Stimulated activated CD8-positive, alpha-beta memory T cell treated with anti-CD3 and anti-CD28 coated beads, Interleukin-15, amount 100 ng/mL, for 48 hours (primary cell): ENCODE results near the gene CDH13.

ENCODE experiments used
- DNase-seq, 2 donors: peaks; one replicate each; pipeline ENCODE4 v3.0.0-alpha.2; 2020; ENCODE audit warnings: low read depth in 2 of 2

Gene CDH13

DNA sequence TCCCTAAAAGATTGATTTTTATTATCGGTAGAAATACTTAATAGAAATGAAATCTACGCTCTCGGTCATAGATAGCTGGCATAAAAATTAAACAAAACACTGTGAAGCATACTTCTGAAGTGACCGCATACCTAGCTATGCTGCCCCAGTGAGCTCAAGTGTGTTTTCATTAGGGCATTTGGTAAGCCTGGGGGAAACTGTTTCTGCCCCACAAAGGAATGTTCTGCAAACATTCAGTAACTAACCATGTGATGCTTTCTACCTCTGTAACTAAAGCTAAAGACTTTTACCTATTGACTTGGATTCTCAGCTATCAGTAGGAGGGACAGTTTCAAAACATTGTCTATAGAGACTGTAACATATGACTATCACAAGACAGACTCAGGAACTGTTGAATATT is 1087.5 kb downstream of the CDH13 start:
- DNase-seq: no peak

DNA sequence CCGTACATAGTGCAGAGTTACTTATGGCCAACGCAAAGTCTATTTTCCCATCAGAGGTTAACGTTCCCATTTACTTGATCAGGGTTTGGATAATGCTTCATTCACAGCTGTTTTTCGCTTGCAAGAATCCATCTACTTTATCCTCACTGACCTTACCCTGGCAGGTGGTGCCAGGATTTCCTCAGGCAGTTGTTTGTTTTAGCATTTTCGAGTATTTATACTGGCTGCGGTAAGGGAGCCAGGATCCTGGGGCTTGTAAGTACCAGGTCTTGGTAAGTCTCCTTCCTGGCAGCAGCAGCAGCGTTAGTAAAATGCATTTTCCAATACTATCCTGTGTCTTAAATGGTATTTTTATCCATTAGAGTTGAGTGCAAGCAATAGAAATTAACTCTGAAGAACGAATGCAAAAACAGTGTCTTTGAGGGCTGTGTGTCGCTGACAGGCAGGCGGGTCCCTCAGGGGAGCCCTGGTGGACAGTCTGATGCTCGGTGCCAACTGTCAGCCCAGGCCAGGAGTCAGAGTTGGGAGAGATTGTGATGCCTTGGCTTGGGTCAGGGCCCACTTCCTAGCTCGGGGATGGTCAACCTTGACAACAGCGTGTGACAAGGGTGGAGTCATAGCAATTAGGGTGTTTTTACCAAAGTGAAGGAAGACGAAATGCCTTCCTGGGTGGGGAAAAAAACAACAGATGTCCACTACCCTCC is 1088.6 kb downstream of the CDH13 start:
- no peak for DNase-seq

DNA sequence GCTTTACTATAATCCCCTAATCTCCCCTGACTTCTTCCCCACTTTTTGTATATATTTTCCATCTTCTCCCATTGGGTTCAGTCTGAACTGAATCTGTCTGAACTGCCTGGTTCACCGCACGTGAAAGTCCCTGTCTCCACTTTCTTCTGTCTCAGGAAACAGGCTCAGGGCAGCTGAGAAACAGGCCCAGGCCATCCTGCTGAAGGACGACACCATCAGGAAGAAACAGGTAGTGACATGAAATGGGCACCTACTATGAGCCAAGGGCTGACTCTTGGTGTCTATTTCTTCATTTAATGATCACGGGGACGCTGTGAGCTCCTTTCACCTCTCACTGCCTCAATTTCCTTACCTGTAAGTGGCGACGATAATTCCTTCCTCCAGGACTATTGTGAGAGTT is 1090.5 kb downstream of the CDH13 start:
- no peak for DNase-seq

DNA sequence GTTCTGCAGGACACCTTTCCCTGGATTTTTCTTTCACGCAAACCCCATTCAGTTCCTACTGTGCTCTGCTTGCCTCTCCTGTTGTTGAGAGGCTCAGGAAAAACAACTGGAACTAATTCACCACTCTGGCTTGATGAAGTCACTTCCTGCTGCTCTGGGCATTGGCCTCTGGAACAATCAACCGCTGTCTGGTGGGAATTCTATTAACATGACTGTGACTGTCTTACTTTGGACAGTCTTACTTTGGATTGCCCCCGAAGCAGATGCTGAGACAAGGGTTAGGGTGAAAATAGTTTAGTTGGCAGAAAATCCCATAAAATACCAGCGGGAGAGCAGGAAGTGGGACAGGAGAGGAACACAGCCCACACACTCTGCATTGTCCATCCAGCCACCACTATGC is 1091.0 kb downstream of the CDH13 start:
- DNase-seq: no peak

DNA sequence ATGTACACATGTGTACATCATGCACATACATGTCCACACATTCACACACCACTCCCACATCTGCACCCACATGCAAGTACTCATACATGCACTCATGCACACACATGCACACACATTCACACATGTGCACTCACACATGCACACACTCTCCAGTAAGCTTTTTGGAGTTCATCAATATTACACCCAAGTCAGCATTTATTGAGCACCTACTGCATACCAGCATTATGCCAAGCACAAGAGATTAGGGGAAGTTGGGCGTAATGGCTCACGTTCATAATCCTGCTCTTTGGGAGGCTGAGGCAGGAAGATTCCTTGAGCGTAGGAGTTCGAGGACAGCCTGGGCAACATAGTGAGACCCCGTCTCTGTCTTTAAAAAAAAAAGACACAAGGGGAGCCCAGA is 1093.4 kb downstream of the CDH13 start:
- no peak for DNase-seq

DNA sequence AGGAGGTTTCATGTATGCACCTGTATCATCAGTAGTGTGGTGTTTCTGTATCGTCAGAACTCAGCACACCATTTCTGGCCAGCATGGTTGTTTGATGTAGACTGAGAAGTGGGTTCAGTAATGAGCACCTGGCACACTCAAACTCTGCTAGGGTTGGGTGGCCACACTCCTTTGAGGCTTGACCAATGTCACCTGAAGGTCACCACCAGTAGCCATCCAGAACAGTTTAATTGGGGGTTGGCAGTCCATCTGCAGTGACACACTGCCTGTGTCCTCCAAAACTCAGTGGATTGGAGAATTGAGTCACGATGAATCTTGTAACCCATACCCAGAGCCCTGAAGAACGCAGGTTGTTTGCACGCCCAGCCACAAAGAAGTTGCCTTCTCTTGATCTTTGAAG is 1094.2 kb downstream of the CDH13 start:
- DNase-seq: no peak

DNA sequence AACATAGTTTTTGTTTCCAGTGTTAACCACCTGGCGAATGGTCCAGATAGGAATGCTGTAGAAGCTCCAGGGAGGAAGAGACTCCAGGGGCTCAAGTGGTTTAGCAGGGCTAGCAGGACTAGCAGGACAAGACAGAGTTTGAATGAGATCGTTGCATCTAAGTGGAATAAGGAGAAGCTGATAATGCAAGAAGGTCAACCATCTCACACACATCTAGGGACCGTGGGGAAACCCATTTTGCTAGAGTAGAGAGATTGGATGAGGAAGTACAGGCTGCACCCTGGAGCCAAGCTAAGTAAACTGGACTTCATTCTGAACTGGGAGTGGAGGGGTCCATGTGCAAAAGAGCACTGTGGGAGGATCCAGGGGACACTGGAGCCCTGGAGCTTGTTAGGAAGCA is 1094.9 kb downstream of the CDH13 start:
- no peak for DNase-seq

DNA sequence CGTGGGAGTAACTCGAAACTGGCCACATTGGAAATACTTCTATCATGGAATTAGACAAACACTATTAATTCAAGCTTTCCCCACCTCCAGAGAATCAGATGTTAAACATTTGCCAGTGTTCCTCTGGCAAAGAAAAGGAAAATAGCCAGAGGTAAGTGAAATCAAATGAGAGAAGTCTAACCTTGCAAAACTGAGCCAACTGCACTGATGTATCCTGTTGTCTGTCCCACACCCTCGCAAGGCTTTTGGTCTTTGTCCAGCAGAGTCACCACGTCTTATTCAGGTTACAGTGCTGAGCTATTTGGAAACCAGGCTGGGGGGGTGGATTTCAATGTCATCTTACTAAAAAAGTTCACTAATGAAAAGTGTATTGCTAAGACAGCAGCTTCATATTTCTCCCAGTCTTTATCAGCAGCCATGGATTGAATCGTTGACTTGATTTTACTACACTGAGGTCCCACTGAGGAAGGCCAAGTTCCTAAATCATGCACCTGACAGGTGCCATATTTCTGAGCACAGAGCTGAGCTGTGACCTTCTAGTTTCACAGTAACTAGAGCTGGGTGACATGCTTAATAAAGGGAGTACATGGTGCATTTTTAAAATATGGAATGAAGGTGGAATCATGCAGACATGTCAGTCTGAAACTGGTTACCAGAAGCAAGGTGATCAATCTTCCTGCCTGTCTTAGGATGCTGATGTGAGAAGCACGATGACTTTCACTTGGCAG is 1095.9 kb downstream of the CDH13 start:
- no peak for DNase-seq

DNA sequence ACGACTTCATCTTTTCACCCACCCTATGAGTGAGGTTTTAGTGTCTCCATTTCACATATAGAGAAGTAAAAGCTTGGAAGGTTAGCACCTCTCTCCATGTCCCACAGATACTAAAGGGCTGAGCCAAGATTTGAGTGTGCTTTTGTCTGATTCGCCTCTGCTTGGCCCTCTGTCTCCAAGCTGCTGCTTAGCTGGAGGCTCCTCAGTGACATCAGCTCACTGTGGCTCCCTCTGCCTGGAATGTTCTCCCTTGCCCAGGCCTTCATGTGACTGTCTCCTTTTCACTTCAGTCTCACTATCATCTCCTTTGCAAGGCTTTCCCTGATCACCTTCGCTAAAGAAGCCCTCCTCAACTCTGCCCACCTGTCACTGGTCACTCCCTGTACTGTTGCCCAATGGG is 1096.5 kb downstream of the CDH13 start:
- no peak for DNase-seq

DNA sequence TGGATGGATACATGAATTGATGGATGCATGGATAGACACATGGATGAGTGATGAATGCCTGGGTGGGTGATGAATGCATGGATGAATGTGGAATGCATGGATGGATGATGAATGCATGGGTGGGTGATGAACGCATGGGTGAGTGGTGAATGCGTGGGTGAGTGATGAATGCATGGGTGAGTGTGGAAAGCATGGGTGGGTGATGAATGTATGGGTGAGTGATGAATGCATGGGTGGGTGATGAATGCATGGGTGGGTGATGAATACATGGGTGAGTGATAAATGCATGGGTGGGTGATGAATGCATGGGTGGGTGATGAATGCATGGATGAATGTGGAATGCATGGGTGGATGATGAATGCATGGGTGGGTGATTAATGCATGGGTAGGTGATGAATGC is 1097.1 kb downstream of the CDH13 start:
- no peak for DNase-seq

DNA sequence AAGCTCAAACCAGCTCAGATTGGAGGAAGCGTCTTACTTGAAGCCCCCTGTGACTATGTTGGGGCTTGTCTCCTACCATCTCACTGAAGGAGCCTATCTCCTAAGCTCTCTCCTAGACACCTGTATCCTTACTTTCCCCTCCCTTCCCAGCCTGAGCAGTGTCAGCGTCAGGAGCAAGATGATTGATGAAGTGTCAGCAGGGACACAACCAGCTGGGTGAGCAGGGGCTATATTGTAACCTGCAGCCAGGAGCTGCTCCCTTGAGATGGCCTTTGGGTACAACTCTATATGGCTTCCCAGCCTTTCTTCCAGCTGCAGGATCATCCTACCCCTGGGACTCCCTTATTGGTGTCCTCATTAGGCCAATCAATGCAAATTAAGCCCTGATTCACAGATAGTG is 1097.8 kb downstream of the CDH13 start:
- no peak for DNase-seq

DNA sequence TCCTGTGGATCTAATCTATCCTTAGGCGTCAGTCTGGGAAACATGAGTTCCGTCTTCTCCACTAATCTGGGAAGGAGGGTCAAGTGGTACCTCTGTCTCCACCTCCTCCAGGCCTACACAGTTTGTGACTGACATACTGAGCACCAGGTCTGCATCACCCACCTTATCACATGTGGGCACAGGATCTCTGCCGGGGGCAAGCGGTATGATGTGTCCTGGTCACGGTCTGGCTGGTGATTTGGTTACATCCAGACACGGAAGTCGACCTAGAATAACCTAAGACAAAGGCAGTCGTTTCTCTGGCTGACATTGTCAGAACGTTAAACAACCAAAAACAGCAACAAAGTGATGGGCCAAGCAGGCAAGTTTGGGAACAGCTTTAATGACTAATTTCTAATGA is 1098.5 kb downstream of the CDH13 start:
- DNase-seq: no peak

DNA sequence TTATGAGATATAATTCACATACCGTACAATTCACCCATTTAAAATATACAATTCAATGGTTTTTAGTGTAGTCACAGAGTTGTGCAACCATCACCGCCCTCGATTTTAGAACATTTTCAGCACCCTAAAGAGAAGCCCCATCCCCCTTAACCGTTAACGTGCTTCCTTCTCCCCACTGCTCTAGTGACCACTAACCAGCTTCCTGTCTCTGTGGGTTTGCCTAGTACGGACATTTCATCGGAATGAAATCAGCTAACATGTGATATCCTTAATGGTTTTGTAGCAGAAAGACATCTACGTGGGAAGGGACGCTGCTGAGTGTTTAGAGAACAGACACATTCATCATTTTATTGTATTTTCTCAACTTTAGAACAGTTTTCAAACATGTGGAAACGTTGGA is 1100.2 kb downstream of the CDH13 start:
- no peak for DNase-seq

DNA sequence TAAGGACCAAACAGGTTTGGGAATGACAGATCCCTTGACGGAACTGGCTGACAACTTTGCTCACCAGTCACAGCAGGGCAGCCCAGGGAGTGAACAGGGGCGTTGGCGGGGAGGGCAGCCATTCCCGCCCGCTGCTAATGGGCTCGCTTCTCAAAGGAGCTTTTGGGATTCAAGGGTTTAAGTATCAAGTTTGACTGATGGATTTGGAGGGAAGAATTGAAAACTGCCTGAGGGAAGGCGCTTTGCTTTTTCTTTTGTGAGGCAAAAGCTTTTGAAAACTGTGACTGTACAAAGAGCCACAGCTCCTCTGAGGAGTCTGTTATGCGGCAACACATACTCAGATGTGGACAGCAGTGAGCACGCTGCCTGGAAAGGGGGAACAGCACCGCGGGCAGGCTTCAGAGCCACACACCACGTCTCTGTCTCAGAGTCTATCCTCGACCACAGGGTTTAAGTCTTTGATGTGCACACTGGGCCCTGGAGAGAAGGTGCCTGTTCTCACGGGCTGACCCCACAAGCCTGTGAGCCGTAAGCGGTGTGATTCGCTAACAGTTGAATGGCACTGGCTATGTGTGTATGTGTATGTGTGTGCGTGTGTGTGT is 1101.1 kb downstream of the CDH13 start:
- DNase-seq: no peak

DNA sequence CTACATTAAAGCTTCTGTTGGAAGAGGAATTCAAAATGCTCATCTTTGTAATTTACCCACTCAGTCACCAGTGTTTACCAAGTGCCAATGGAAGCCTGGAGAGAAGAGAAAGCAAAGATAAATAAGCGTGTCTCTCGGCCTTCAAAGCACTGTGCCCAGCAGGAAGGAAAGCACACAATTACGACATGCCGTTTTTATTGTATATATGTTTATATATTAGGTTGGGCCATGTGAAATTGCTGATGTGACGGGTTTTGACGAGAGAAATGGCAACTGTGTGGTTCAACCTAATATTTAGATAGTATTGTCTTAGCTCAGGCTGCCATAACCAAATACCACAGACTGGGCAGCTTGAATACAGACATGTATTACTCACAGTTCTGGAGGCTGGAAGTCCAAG is 1101.7 kb downstream of the CDH13 start:
- DNase-seq: no peak

DNA sequence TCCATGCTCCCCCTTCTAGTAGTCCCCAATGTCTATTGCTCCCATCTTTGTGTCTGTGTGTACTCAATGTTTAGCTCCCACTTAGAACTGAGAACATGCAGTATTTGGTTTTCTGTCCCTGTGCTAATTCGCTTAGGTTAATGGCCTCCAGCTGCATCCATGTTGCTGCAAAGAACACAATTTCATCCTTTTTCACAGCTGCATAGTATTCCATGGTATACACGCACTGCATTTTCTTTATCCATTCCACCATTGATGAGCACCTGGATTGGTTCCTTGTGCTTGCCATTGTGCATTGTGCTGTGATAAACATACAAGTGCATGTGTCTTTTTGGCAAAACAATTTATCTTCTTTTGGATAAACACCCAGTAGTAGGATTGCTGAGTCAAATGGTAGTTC is 1104.0 kb downstream of the CDH13 start:
- no peak for DNase-seq

DNA sequence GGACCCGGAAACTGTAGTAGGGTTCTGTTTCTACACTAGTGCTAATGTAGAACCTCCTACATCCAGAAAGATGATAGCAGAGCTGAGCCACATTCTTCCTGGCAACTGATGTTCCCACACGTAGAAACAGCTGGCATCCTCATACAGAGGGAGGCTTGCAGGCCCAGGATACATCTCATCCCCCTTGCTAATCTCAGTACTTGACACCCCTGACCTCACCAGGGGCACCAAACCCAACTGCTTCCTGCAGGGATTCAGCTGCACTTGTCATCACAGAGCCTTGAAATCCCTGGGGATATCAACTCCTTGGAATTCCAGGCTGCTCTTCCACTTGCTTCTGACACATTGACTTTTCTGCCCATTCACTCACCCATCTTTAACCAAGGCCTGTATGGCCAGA is 1105.8 kb downstream of the CDH13 start:
- DNase-seq: no peak

DNA sequence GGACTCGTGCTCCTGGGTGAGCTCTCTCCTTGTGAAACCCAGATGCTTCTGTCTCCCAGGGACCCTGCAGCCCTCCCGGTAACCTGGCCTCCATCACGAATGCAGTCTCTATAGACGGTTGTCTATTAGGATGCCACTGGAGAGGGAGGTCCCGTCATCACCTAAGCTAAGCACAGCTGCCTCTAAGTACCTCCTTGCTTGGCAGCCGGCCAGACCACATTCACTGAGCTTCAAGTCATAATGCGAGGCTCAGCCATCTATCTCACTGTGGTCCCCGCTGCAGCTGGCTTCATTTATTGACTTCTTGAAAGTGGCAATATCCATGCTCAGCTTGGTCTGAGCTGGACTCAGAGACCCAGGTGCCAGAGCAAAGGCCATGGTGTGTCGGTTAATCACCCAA is 1106.5 kb downstream of the CDH13 start:
- no peak for DNase-seq

DNA sequence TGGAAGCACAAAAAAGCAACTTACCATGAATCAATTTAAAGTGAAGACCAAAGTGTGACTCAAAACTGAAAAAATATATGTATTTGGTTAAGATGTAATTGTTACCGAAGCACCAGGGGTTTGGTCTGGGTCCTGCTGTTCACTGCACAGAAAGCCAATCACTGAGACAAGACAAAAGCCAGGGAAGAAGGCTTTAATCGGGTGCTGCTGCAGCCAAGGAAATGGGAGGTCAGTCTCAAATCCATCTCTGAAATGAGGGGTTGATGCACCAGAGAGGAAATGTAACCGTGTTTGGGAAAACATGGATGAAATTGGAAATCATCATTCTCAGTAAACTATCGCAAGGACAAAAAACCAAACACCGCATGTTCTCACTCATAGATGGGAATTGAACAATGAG is 1107.4 kb downstream of the CDH13 start:
- no peak for DNase-seq

DNA sequence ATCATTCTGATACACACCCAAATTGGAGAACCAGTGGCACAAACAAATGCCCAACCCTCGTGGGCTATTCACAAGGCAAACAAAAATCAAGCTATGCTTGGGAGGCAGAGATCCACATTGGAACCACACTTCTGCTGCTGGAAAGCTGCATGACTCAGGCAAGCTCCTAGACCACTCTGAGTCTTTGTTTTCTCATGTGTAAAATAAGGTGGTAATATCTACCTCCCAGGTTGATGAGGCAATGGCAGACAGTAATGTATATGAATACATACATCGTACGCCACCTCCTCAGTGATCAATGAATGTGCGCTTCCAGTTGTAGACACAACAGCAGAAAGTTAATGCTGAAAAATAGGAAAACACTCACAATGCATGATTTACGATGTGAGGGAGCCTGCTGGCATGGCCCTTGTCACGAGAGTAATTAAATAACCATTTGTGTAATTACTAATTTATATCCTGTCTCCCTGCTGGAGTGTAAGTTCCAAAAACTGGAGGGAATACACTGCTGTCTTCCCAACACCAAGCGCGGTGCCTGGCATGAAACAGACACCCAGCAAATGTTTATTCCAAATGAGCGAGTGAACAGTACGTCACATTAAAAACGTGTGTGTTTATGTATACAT is 1111.1 kb downstream of the CDH13 start:
- no peak for DNase-seq

DNA sequence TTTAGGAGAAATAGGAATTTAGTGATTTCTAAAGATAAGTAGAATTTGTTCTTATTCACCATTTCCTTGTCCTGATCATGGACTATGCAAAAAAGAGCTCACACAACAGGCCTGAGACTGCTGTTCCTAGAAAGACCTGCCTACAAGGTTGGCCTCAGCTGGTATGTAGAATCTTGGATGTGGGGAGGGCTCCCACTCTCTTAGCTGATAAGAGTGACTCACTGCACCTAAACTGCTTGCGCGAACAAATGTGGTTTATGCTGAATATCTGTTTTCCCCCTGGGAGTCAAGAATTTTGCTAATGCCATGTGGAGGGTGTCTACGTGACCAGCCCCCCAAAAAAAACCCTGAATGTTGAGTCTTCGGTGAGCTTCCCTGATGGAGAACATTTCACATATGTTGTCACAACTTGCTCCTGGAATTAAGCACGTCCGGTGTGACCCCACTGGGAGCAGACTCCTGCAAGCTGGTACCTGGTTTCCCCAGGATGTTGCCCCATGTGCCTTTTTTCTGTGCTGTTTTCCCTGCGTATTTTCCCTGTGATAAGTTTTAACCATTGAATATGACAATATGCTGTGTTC is 1112.2 kb downstream of the CDH13 start:
- no peak for DNase-seq

DNA sequence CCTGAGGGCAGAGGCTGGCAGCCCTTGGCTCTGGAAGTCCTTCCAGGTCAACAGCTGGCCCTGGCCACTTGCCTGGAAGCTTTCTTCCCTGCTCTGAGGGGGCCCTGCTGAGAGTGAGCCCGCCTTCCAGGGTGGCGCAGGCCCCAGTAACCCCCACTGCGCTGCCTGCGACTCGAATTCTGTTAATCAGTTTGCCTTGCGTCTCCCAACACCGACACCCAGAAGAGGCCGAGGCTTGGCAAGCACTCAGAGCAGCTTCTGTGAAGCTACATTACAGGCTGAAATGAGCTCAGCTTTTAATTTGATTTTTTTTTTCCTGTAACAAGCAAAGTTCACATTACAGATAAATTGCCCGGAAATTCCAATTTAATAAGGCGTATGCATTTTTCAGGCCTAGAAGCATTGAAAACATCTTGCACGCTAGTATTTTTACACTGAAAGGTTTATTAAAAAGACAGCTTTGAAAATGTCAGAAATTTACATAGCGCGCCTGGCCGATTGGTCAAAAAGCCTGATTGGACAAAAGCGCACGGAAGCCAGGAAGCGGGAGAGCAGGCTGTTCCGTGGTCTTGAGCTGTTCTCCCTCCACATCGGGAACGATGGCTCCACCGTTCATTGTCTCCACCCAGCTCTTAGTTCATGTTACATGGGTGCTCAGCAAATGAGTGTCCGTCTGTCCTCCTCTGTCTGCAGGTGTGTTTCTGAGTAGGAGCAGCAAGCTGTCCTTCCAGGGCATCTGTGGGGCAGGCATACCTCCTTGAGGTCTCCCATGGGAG is 1115.5 kb downstream of the CDH13 start:
- DNase-seq: no peak
